Measurements from ENCODE around the gene LTBP3. TPM values are rescaled to one million over a fixed set of nuclear protein-coding genes. Genes with fewer than 3 reads are reported as not detected.

LTBP3 gene
- polyA plus RNA-seq, 3 donors = 93.7 to 181 (median 145) TPM

DNA sequence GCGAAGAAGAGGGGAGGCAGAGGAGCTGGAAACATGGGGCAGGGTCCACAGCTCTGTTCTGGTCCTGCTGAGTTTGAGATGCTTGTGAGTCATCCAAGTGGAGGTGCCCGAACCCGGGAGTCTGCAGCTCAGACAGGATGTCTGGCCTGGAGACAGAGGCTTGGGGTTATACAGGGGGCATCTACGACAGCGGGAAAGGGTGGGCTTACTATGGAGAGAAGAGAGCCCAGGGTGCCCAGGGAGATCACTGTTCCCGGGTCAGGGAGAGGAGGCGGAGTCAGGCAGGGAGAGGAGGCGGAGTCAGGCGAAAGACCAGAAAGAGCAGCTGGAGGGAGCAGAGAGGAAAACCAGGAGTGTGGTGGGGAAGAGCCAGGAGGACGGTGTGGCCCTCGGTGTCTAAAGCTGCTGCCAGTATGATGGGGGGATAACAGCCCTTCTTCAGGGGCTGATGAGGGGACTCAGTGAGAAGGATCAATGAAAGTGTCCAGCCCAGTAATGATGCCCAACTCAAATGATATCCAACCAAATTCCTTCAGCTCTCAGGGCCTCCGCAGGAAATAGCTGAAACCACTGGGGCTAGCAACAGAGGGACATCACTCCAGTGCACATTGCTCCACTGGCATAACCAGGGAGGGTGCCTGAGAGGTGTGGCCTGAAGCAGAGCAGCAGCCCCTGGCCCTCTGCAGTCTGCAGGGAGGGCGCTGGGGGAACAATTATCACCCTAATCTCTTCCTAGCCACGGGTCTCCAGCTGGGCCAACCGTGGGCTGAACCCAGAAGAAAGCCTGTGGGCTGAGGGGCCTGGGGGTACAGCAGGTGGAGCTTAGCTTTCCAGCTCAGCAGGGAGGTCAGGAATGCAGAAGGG is 2.6 kb upstream of the LTBP3 start:
- no peak for DNase-seq (ENCODE audit: extremely low read depth in 1 of 11, low read depth in 9 of 11, low spot score in 4 of 11)

DNA sequence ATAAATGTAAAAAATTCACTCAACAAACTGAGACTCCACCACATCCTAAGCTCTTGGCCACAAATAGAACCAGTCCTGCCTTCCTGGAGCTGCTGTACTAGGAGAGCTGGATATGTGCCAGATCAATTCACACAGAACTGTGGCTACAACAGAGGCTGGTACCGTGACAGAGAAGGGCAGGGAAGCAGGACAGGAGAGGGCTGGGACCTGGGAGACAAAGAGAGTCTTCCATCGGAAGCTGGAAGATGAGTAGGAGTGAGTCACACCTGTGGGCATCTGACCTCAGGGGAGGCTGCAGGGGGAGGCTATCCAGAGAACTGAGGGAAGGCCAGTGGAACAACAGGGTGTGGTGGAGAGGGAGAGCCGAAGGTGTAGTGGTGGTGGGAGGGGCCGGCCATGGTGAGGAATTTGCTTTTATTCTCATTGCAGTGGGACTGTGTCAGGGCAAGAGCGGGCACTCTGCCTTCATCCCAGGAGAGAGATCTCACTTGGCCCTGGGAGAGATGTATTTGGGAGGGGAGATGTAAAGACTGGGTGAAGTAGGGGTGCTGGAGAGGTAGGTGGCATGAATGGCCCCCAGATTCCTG is 1.9 kb upstream of the LTBP3 start:
- no peak for DNase-seq (ENCODE audit: extremely low read depth in 1 of 11, low read depth in 9 of 11, low spot score in 4 of 11)

- no peak for DNase-seq (ENCODE audit: extremely low read depth in 1 of 11, low read depth in 9 of 11, low spot score in 4 of 11)
Observed at GRCh38 chr11:65559535-65559934, 1.4 kb upstream of the LTBP3 start.

- no peak for DNase-seq (ENCODE audit: extremely low read depth in 1 of 11, low read depth in 9 of 11, low spot score in 4 of 11)
Observed at GRCh38 chr11:65558930-65559509, 861 bp upstream of the LTBP3 start.

DNA sequence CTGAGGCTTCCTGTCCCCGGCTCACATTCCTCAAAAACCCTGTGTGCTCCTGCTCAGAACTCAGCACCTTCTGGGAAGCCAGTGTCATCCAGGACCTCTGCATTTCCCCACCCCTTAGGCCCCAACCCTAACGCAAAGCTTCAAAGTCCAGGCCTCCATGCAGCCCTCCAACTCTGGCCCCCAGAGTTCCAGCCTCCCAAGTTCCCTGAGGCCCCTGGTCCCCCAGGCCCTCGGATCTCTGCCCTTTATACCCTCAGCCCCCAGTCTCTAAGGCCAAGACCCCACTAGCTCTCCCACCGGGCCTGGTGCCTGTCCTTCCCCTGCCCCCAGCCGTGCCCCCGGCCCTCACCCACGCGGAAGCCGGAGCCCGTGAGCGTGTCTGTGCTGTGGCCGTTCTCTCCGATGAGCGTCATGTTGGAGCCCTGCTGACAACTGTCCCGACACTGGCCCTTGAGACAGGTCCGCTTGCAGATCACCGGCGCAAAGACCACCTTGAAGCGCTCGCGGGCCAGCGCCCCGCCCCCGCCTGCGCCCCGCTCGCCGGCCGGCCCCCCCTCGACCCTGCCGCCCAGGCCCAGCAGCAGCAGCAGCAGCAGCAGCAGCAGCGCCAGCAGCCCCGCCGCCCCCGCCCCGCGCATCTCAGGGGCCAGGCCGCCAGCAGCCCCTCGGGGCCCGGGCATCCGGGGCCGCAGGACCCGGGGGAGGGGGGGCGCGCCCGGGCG is 718 bp downstream of the LTBP3 start:
- no peak for DNase-seq (ENCODE audit: extremely low read depth in 1 of 11, low read depth in 9 of 11, low spot score in 4 of 11)

DNA sequence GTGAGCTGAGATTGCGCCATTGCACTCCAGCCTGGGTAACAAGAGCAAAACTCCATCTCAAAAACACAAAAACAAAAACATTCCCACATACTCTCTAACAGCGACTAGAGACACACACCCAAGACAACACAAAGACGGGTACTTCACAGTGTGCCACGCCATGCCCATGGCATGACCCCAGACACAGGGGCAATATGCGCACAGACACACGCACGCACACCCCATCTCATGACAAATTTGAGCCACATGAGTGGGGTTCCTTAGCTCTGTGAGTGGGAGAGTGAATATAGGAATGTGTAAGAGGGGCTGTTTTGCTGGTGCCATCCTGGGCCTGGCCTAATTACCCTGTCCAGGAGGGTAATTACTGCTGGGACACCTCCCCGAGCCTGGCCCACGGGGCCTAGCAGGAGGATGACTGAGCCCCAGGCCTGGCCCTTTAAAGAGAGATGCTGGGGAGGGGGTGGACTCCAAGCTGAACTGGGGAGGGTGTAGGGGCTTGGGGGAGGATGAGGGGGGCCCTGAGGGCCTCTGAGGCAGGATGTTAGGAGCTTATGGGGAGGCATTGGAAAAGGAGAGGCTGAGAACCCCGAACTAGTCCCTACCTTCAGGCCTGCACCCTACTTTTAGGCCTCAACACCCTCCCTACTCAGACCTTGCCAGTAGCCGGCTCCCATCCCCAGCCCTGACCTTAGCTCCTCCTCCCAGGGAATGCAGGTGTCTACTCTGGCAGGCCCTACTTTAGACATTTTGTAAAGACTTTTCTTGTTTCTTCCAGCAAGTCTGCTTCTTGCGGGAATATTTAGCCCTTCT is 1.5 kb downstream of the LTBP3 start:
- DNase-seq (ENCODE audit: extremely low read depth in 1 of 11, low read depth in 9 of 11, low spot score in 4 of 11) = no peak

GRCh38 chr11:65555693-65556231 is 2.4 kb downstream of the LTBP3 start:
- DNase-seq (ENCODE audit: extremely low read depth in 1 of 11, low read depth in 9 of 11, low spot score in 4 of 11) = no peak

DNA sequence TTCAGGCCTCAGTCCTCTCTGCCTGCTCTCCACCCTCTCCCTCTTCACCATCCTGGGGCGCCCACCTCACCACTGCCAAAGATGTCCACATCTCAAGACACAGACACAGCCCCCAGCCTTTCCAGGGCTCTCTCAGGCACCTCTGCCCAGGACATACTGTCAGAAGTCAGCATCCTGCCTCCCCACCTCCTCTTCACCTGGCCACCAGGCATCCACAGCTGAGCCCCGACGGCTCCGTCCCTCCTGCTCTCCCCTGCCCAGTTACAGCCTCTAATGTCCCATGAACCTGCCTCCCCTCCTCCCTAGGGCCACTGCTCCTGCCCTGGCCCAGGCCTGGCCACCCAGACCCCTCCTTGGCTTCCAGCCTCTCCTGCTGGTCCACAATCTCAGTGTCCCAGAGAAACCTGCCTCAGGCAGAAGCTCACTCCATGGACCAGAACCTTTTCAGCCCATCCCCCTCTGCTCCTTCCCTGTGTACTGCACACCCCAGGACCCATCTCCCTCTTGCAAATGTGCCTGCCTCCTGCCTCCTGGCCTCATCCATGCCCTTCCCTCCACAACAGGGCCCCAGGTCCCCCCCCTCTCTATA is 3.2 kb downstream of the LTBP3 start:
- DNase-seq (ENCODE audit: extremely low read depth in 1 of 11, low read depth in 9 of 11, low spot score in 4 of 11) = no peak

- DNase-seq (ENCODE audit: extremely low read depth in 1 of 11, low read depth in 9 of 11, low spot score in 4 of 11) = no peak
Observed at GRCh38 chr11:65554057-65554818, 3.9 kb downstream of the LTBP3 start.

DNA sequence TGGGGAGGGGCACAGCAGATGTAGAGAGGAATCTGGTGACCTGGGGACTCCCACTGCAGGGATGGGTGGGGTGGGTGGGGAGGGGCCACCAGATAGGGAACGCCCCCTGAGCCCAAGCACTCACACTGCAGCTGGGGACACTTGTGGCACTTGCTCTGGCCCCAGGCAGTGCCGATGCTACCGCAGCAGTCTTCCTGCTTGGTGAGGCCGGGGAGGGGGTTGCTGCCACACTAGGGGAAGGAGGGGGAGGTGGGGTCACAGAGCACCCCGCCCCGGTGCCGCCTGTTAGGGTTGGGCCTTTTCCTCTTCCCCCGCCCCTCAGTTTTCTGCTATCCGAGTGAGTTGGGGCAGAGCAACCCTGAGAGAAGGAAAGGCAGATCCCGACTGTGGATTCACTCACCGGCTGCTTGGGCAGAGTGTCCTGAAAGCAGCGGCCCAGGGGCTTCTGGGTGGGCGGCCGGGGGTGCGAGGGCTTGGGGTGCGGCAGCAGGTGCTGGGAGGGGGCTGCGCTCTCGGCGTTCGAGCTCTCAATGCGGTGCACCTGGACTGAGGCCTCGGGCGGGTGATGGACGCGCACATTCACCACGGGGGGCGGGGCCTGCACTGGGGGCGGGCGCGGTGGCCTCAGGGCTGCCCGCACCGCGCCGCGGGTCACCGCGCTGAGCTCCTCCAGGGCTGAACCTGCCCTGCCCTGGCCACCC is 4.7 kb downstream of the LTBP3 start:
- DNase-seq (ENCODE audit: extremely low read depth in 1 of 11, low read depth in 9 of 11, low spot score in 4 of 11) = no peak

- DNase-seq (ENCODE audit: extremely low read depth in 1 of 11, low read depth in 9 of 11, low spot score in 4 of 11) = no peak
Observed at GRCh38 chr11:65552388-65552951, 5.7 kb downstream of the LTBP3 start.

- no peak for DNase-seq (ENCODE audit: extremely low read depth in 1 of 11, low read depth in 9 of 11, low spot score in 4 of 11)
Observed at GRCh38 chr11:65551572-65552387, 6.4 kb downstream of the LTBP3 start.

- no peak for DNase-seq (ENCODE audit: extremely low read depth in 1 of 11, low read depth in 9 of 11, low spot score in 4 of 11)
Observed at GRCh38 chr11:65549096-65549495, 9.1 kb downstream of the LTBP3 start.

- no peak for DNase-seq (ENCODE audit: extremely low read depth in 1 of 11, low read depth in 9 of 11, low spot score in 4 of 11)
Observed at GRCh38 chr11:65548395-65548794, 9.8 kb downstream of the LTBP3 start.

- no peak for DNase-seq (ENCODE audit: extremely low read depth in 1 of 11, low read depth in 9 of 11, low spot score in 4 of 11)
Observed at GRCh38 chr11:65547446-65548125, 10.6 kb downstream of the LTBP3 start.

Data from renal cortex interstitium (tissue), 11 donors.